K562 (cell line): ENCODE results near the gene S100A8.

Source experiments
- ATF3 ChIP-seq, 2 experiments: fragments of 450-650 bp in 1 of 2; sonication (generic) in 1 of 2; formaldehyde crosslinking in 1 of 2; IDR thresholded peaks in 1 of 2; conservative IDR thresholded peaks in 1 of 2; 2 replicates each; pipeline versions ENCODE4 v1.6.1 to v1.8.1; 2016 to 2023; ENCODE audit warnings: mild to moderate bottlenecking in 2 of 2, moderate library complexity in 2 of 2, inconsistent platforms in 1 of 2, missing genetic modification reagents in 1 of 2
- CTCF ChIP-seq, 3 experiments: IDR thresholded peaks in 2 of 3; conservative IDR thresholded peaks in 1 of 3; 2 replicates each; pipeline ENCODE4 v1.5.1; 2011 to 2012; ENCODE audit warnings: low read length in 3 of 3, mild to moderate bottlenecking in 3 of 3, control low read depth in 2 of 3, improper control_type of control experiment in 1 of 3, inconsistent platforms in 1 of 3, low read depth in 1 of 3, mixed read lengths in 1 of 3, moderate library complexity in 1 of 3; ENCODE audit not compliant: insufficient read depth in 2 of 3
- E2F1 ChIP-seq: sonication (generic); formaldehyde crosslinking; IDR thresholded peaks from 2 replicates; pipeline ENCODE4 v1.8.1; 2023; ENCODE audit warnings: mild to moderate bottlenecking, missing genetic modification reagents, moderate library complexity
- KLF6 ChIP-seq: fragments of 250-450 bp; sonication (Bioruptor Pico); IDR thresholded peaks from 2 replicates; pipeline ENCODE4 v1.4.0; 2020; ENCODE audit warnings: mild to moderate bottlenecking, moderate library complexity, borderline replicate concordance
- PHF8 ChIP-seq: fragments of 200-600 bp; sonication (generic); IDR thresholded peaks from 2 replicates; pipeline ENCODE4 v1.6.1; 2012; ENCODE audit warnings: mixed run types, mild to moderate bottlenecking, inconsistent platforms, low read length, moderate library complexity, borderline replicate concordance
- RBBP5 ChIP-seq: fragments of 200-600 bp; sonication (generic); IDR thresholded peaks from 2 replicates; pipeline ENCODE4 v1.6.1; 2012; ENCODE audit warnings: borderline replicate concordance, mild to moderate bottlenecking, low read length, control low read depth, inconsistent platforms; ENCODE audit not compliant: insufficient read depth, poor library complexity, severe bottlenecking
- TAF1 ChIP-seq: IDR thresholded peaks from 2 replicates; pipeline ENCODE4 v1.6.1; 2011; ENCODE audit warnings: mild to moderate bottlenecking, low read length, moderate library complexity; ENCODE audit not compliant: insufficient read depth, control insufficient read depth, severe bottlenecking; ENCODE audit errors: extremely low read depth
- ZNF175 ChIP-seq: fragments of 200-800 bp; sonication (Bioruptor generic); IDR thresholded peaks from 2 replicates; pipeline ENCODE4 v1.6.1; 2016; ENCODE audit warnings: low read depth, mild to moderate bottlenecking, missing genetic modification characterization, missing compliant biosample characterization
- ZNF318 ChIP-seq, 2 experiments: fragments of 450-650 bp; IDR thresholded peaks; 2 replicates each; pipeline ENCODE4 v1.6.1; 2016; ENCODE audit warnings: mild to moderate bottlenecking in 2 of 2, borderline replicate concordance in 1 of 2, low read depth in 1 of 2, moderate library complexity in 1 of 2
- TF ChIP-seq, protein P1 (sequence below): fragments of 450-650 bp; IDR thresholded peaks from 2 replicates; pipeline ENCODE4 v1.6.1; 2016

- TF ChIP-seq ZNF175 (CRISPR knock-in tag) = no peak
- no peak for TF ChIP-seq TAF1
- TF ChIP-seq ZNF318 (IDR thresholded peaks at IDR 0.05; ENCODE audit: borderline replicate concordance in 1 of 2, low read depth in 1 of 2) = no peak
- no peak for TF ChIP-seq KLF6 (CRISPR knock-in tag)
- no peak for TF ChIP-seq ATF3 (IDR thresholded peaks at IDR 0.05)
- no peak for TF ChIP-seq ATF3 (CRISPR knock-in tag; conservative IDR thresholded peaks at IDR 0.05)
- no peak for TF ChIP-seq E2F1 (CRISPR knock-in tag)
- no peak for TF ChIP-seq RBBP5
- no peak for TF ChIP-seq CTCF (IDR thresholded peaks at IDR 0.05 in 2 of 3, conservative IDR thresholded peaks at IDR 0.05 in 1 of 3; ENCODE audit: insufficient read depth in 2 of 3, low read depth in 1 of 3, low read length in 3 of 3)
- TF ChIP-seq PHF8 = no peak
- TF ChIP-seq, protein P1, sequence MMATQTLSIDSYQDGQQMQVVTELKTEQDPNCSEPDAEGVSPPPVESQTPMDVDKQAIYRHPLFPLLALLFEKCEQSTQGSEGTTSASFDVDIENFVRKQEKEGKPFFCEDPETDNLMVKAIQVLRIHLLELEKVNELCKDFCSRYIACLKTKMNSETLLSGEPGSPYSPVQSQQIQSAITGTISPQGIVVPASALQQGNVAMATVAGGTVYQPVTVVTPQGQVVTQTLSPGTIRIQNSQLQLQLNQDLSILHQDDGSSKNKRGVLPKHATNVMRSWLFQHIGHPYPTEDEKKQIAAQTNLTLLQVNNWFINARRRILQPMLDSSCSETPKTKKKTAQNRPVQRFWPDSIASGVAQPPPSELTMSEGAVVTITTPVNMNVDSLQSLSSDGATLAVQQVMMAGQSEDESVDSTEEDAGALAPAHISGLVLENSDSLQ = no peak
Observed at GRCh38 chr1:153360190-153360589, 30.7 kb downstream of the S100A8 start.
